Stomach (tissue), 9 donors: Measurements from ENCODE around the gene CENPI. TPM values are rescaled to one million over a fixed set of nuclear protein-coding genes. Genes with fewer than 3 reads are reported as not detected.

Experiments used
- DNase-seq, 2 donors: peaks; one replicate each; pipeline versions ENCODE4 v3.0.0 to v3.0.0-alpha.2; 2013 to 2019
- H3K27ac ChIP-seq, 5 donors: fragments of 200-600 bp in 4 of 5; sonication (generic) in 4 of 5; one replicate each; pipeline ENCODE4 v1.5.1; 2013 to 2019; ENCODE audit warnings: mild to moderate bottlenecking in 1 of 5, moderate library complexity in 1 of 5
- H3K27me3 ChIP-seq, 3 donors: fragments of 200-600 bp; sonication (generic); one replicate each; pipeline ENCODE4 v1.5.1; 2017 to 2019; ENCODE audit warnings: mixed run types in 1 of 3
- H3K36me3 ChIP-seq, 4 donors: fragments of 200-600 bp; sonication (generic); 1 replicate in 3 of 4; 2 replicates in 1 of 4; pipeline ENCODE4 v1.5.1; 2016 to 2019
- H3K4me1 ChIP-seq, 4 donors: fragments of 200-600 bp; sonication (generic); one replicate each; pipeline ENCODE4 v1.5.1; 2016 to 2019
- H3K4me3 ChIP-seq, 4 donors: fragments of 200-600 bp; sonication (generic) in 3 of 4; one replicate each; pipeline ENCODE4 v1.5.1; 2016 to 2019; ENCODE audit warnings: mild to moderate bottlenecking in 1 of 4
- H3K9me3 ChIP-seq, 4 donors: fragments of 200-600 bp; sonication (generic); one replicate each; pipeline ENCODE4 v1.5.1; 2016 to 2019
- EP300 ChIP-seq: sonication (generic); formaldehyde crosslinking; IDR thresholded peaks from one replicate; pipeline ENCODE4 v1.6.1; 2017; ENCODE audit warnings: antibody characterized with exemption
- POLR2A ChIP-seq, 4 donors: fragments of 450-650 bp; IDR thresholded peaks; one replicate each; pipeline ENCODE4 v1.6.1; 2016; ENCODE audit warnings: antibody characterized with exemption in 4 of 4, control low read depth in 2 of 4, mild to moderate bottlenecking in 1 of 4, moderate library complexity in 1 of 4
- POLR2AphosphoS5 ChIP-seq, 3 donors: sonication (generic); formaldehyde crosslinking; IDR thresholded peaks; one replicate each; pipeline ENCODE4 v1.6.1; 2016; ENCODE audit warnings: antibody characterized with exemption in 3 of 3
- WGBS, 5 donors: extraction: QIAGEN DNeasy Blood & Tissue Kit in 3 of 5; methylation state at CpG; one replicate each; pipeline versions ENCODE4 v1.1.5 to v1.1.7; 2013 to 2018; 5-methylcytosine and 5-hydroxymethylcytosine counted together
- intact Hi-C: fragments of 100-400 bp; cut with DNase I; formaldehyde crosslinking; loops from one replicate; pipeline ENCODE4 v1.15.1; 2023; ENCODE audit warnings: low total_unique reads
- polyA plus RNA-seq, 3 donors: library from polyadenylated mRNA; stranded (reverse); fragments of 200-250 nt; gene quantifications; one replicate each; pipeline ENCODE4 v1.2.3, GENCODE V29; 2013
- total RNA-seq, 5 donors: library from RNA; depleted of rRNA; stranded (reverse); fragments of >200 nt; gene quantifications; one replicate each; pipeline versions ENCODE4 v1.1.0 to v1.2.3, GENCODE V29; 2014 to 2016
- TF ChIP-seq, protein P1 (sequence below), 7 experiments: fragments of 450-650 bp in 4 of 7; fragments of 200-600 bp in 3 of 7; sonication (generic) in 3 of 7; IDR thresholded peaks; one replicate each; pipeline ENCODE4 v1.5.1; 2016 to 2019; ENCODE audit warnings: antibody characterized with exemption in 7 of 7, control low read depth in 2 of 7, mild to moderate bottlenecking in 1 of 7
- donor health status: healthy with polysubstance abuse.
- donor health status: Bipolar disorder and iron deficiency.
- donor health status: healthy.

CENPI gene
- total and polyA plus RNA-seq, 8 donors, result 0.29 to 22.8 (median 1.6) TPM; not detected in 3

GRCh38 chrX:101108284-101108683, 10.3 kb downstream of the CENPI start:
- H3K36me3 ChIP-seq, result no peaks in the 10 kb centered on the region
- WGBS, 5 donors, result 76 to 95% (median 91%) methylated on average over 3 to 4 of the region's 4 CpGs
- H3K27ac ChIP-seq, result no peak overlapping the region
- H3K27me3 ChIP-seq, result no peaks in the 10 kb centered on the region
- no peak for DNase-seq
- H3K4me1 ChIP-seq, result no peaks in the 10 kb centered on the region
- intact Hi-C loops, result no loop called here
- H3K4me3 ChIP-seq, result no peak overlapping the region
- no peaks in the 10 kb centered on the region for H3K9me3 ChIP-seq
- TF ChIP-seq EP300 (no peak), POLR2A (IDR thresholded peaks at IDR 0.05) (no peak), POLR2AphosphoS5 (IDR thresholded peaks at IDR 0.05) (no peak)
- TF ChIP-seq, protein P1, sequence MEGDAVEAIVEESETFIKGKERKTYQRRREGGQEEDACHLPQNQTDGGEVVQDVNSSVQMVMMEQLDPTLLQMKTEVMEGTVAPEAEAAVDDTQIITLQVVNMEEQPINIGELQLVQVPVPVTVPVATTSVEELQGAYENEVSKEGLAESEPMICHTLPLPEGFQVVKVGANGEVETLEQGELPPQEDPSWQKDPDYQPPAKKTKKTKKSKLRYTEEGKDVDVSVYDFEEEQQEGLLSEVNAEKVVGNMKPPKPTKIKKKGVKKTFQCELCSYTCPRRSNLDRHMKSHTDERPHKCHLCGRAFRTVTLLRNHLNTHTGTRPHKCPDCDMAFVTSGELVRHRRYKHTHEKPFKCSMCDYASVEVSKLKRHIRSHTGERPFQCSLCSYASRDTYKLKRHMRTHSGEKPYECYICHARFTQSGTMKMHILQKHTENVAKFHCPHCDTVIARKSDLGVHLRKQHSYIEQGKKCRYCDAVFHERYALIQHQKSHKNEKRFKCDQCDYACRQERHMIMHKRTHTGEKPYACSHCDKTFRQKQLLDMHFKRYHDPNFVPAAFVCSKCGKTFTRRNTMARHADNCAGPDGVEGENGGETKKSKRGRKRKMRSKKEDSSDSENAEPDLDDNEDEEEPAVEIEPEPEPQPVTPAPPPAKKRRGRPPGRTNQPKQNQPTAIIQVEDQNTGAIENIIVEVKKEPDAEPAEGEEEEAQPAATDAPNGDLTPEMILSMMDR (IDR thresholded peaks at IDR 0.05), result no peak

DNA sequence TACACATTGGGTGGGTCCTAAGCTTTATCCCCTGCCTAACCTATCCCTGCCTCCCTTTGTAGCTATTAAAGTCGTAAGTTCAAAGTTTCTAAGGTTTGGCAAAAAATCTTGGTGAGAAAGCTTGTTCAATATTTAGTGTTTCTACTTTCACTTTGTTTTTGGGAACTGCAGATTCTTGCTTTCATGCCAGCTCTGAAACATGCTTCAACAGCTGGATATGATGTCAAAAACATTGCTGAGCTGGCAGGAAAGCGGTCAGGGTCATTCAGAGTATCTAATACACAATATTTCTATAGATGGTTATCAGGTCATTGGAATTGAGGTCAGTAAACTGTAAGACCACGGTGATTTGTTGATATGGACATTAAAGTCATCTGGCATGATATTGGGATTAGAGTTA, 19.7 kb downstream of the CENPI start:
- H3K9me3 ChIP-seq, result no peaks in the 10 kb centered on the region
- 58 to 85% (median 68%) methylated on average over 3 of the region's 3 CpGs for WGBS, 5 donors
- intact Hi-C loops, result no loop called here

DNA sequence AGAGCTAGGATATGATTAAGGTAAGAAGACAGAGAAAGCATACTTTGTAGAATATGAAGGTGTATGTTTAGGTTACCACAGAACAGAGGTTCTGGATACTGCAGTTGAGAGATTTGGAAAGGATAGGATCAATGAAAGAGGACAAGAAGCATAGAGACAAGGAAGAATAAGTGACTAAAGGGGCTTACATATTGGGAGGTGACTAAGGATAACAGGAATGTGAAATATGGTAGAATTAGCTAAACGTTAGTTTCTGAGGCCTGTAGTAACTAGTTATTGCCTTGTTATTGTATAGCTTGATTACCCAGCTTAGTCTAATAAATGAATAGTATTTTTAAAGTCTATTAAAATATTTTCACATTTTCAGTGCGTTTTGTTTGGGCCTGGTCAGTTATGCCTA, 38.2 kb downstream of the CENPI start:
- intact Hi-C loops, result no loop called here
- Histone ChIP-seq H3K9me3 (no peaks in the 10 kb centered on the region), H3K4me3 (no peak overlapping the region), H3K27me3 (peaks cover 0 to 3% (median 0%) of the 10 kb centered on the region in 3 donors), H3K4me1 (no peaks in the 10 kb centered on the region), H3K36me3 (peaks cover 0 to 3% (median 0%) of the 10 kb centered on the region in 4 donors), H3K27ac (no peak overlapping the region)
- no peak for DNase-seq
- TF ChIP-seq, protein P1 (IDR thresholded peaks at IDR 0.05), result no peak
- TF ChIP-seq POLR2A (IDR thresholded peaks at IDR 0.05) (no peak), EP300 (no peak), POLR2AphosphoS5 (IDR thresholded peaks at IDR 0.05) (no peak)
- 69 to 92% (median 78%) methylated on average over 2 of the region's 2 CpGs for WGBS, 5 donors

More for the DNA sequence above, 19.7 kb downstream of the CENPI start:
- peak in 1 of 2 donors; percentile 1 for DNase-seq
- no peaks in the 10 kb centered on the region for H3K36me3 ChIP-seq
- no peaks in the 10 kb centered on the region for H3K27me3 ChIP-seq
- H3K4me3 ChIP-seq, result no peak overlapping the region
- TF ChIP-seq, protein P1 (IDR thresholded peaks at IDR 0.05), result no peak
- TF ChIP-seq EP300 (no peak), POLR2AphosphoS5 (IDR thresholded peaks at IDR 0.05) (no peak), POLR2A (IDR thresholded peaks at IDR 0.05) (no peak)
- H3K4me1 ChIP-seq, result no peaks in the 10 kb centered on the region
- no peak overlapping the region for H3K27ac ChIP-seq

Other genes with a start within 250 kb of the CENPI start
- 10 to 100 TPM in 1 of 5 donors, not detected in 4; 53.3 TPM for gene NOX1, start 223.8 kb upstream of the CENPI start, total RNA-seq
- gene NOX1, start 223.8 kb upstream of the CENPI start, polyA plus RNA-seq, result not detected
- gene XKRX, start 169.3 kb upstream of the CENPI start, total RNA-seq, result under 1 TPM in 1 of 5 donors, not detected in 4; 0.92 TPM
- under 1 TPM in 2 of 3 donors, not detected in 1; 0.31 to 0.63 TPM for gene XKRX, start 169.3 kb upstream of the CENPI start, polyA plus RNA-seq
- not detected for gene ARL13A, start 128.5 kb upstream of the CENPI start, total RNA-seq
- not detected for gene ARL13A, start 128.5 kb upstream of the CENPI start, polyA plus RNA-seq
- gene TRMT2B, start 46.1 kb upstream of the CENPI start, total RNA-seq, result 10 to 100 TPM in 4 of 5 donors, 1 to 10 TPM in 1; 5.3 to 33.5 (median 17.7) TPM
- gene TRMT2B, start 46.1 kb upstream of the CENPI start, polyA plus RNA-seq, result 10 to 100 TPM in 1 of 3 donors, 1 to 10 TPM in 2; 6.2 to 11.0 (median 8.1) TPM
- 1 to 10 TPM in 4 of 5 donors, under 1 TPM in 1; 0.29 to 5.4 (median 4.3) TPM for gene TMEM35A, start 19.3 kb upstream of the CENPI start, total RNA-seq
- 1 to 10 TPM in 1 of 3 donors, not detected in 2; 2.7 TPM for gene TMEM35A, start 19.3 kb upstream of the CENPI start, polyA plus RNA-seq
- 1 to 10 TPM in 2 of 5 donors, not detected in 3; 1.1 to 1.2 TPM for gene DRP2, start 121.6 kb downstream of the CENPI start, total RNA-seq
- under 1 TPM in 2 of 3 donors, not detected in 1; 0.08 to 0.12 TPM for gene DRP2, start 121.6 kb downstream of the CENPI start, polyA plus RNA-seq
- gene TAF7L, start 193.1 kb downstream of the CENPI start, total RNA-seq, result 1 to 10 TPM in 1 of 5 donors, not detected in 4; 2.0 TPM
- gene TAF7L, start 193.1 kb downstream of the CENPI start, polyA plus RNA-seq, result under 1 TPM in 1 of 3 donors, not detected in 2; 0.13 TPM